Endothelial cell of umbilical vein (primary cell): ENCODE results near the gene AUTS2. TPM values are rescaled to one million over a fixed set of nuclear protein-coding genes. Genes with fewer than 3 reads are reported as not detected.

Source experiments
- BruUV-seq: library from RNA; stranded (reverse); fragments of 400-500 nt; replicated peaks from 2 replicates; lab custom pipeline; 2021; lab: Mats Ljungman, UMichigan
- CTCF ChIA-PET: fragments of 300-600, 350-600 bp; sonication (Branson Sonifier 250); formaldehyde crosslinking; loops from one replicate; lab custom pipeline; 2021; ENCODE audit warnings: antibody characterized with exemption, inconsistent platforms; lab: Charles Lee
- POLR2A ChIA-PET: fragments of 300-600, 350-600 bp; sonication (Branson Sonifier 250); formaldehyde crosslinking; loops from one replicate; lab custom pipeline; 2021; ENCODE audit warnings: antibody characterized with exemption, inconsistent platforms; lab: Charles Lee
- DNase-seq: peaks from one replicate; pipeline ENCODE4 v3.0.0-alpha.2; 2011; ENCODE audit warnings: low read depth, low spot score
- FAIRE-seq: peaks from 2 replicates; lab custom pipeline; 2011; peaks lifted over from hg19 to GRCh38; lab: Jason Lieb, UNC
- H2AFZ ChIP-seq: 2 replicates; pipeline ENCODE4 v1.6.0; 2012; ENCODE audit warnings: low read depth, low read length, control low read depth, inconsistent platforms
- H3K27ac ChIP-seq: 2 replicates; pipeline ENCODE4 v1.5.1; 2011; ENCODE audit warnings: low read depth, mild to moderate bottlenecking, control low read depth, low read length, moderate library complexity; ENCODE audit not compliant: insufficient read depth
- H3K27me3 ChIP-seq, 2 experiments: 2 replicates each; pipeline versions ENCODE4 v1.6.0 to v1.6.1; 2011; ENCODE audit warnings: low read length in 2 of 2, mixed read lengths in 1 of 2; ENCODE audit not compliant: control insufficient read depth in 2 of 2, insufficient read depth in 2 of 2
- H3K36me3 ChIP-seq, 2 experiments: 2 replicates in 1 of 2; 3 replicates in 1 of 2; pipeline ENCODE4 v1.5.1; 2011; ENCODE audit warnings: low read length in 2 of 2, mild to moderate bottlenecking in 1 of 2, moderate library complexity in 1 of 2; ENCODE audit not compliant: control insufficient read depth in 2 of 2, insufficient read depth in 2 of 2; ENCODE audit errors: extremely low read depth in 1 of 2
- H3K4me1 ChIP-seq: 3 replicates; pipeline ENCODE4 v1.5.1; 2011; ENCODE audit warnings: mild to moderate bottlenecking, low read length; ENCODE audit not compliant: control insufficient read depth, insufficient read depth; ENCODE audit errors: extremely low read depth
- H3K4me2 ChIP-seq: 2 replicates; pipeline ENCODE4 v1.6.1; 2011; ENCODE audit warnings: low read length, control low read depth, mixed read lengths; ENCODE audit not compliant: insufficient read depth
- H3K4me3 ChIP-seq, 3 experiments: fragments of 200-600 bp in 1 of 3; sonication (generic), shearing (Covaris generic) in 1 of 3; replicated peaks in 1 of 3; 2 replicates each; pipeline ENCODE4 v1.5.1; 2011 to 2016; ENCODE audit warnings: control low read depth in 3 of 3, low read length in 3 of 3, mild to moderate bottlenecking in 2 of 3, inconsistent platforms in 1 of 3, low read depth in 1 of 3, moderate library complexity in 1 of 3; ENCODE audit not compliant: insufficient read depth in 1 of 3
- H3K79me2 ChIP-seq: 2 replicates; pipeline ENCODE4 v1.6.0; 2012; ENCODE audit warnings: low read length, inconsistent platforms; ENCODE audit not compliant: control insufficient read depth, insufficient read depth
- H3K9ac ChIP-seq: replicated peaks from 2 replicates; pipeline ENCODE3; 2011; ENCODE audit warnings: low read length, control low read depth; ENCODE audit not compliant: insufficient read depth; ENCODE audit errors: extremely low read depth
- H3K9me1 ChIP-seq: replicated peaks from 3 replicates; pipeline ENCODE4 v1.6.0; 2011; ENCODE audit warnings: mild to moderate bottlenecking, low read length; ENCODE audit not compliant: control insufficient read depth, insufficient read depth; ENCODE audit errors: extremely low read depth
- H3K9me3 ChIP-seq: replicated peaks from 2 replicates; pipeline ENCODE4 v1.5.1; 2012; ENCODE audit warnings: low read length, inconsistent platforms; ENCODE audit not compliant: control insufficient read depth, insufficient read depth
- H4K20me1 ChIP-seq: replicated peaks from 2 replicates; pipeline ENCODE3; 2011; ENCODE audit warnings: mild to moderate bottlenecking, low read length; ENCODE audit not compliant: control insufficient read depth, insufficient read depth; ENCODE audit errors: extremely low read depth
- CTCF ChIP-seq, 2 donors: IDR thresholded peaks; 1 replicate in 1 of 2; 2 replicates in 1 of 2; pipeline ENCODE4 v1.5.1; 2011; ENCODE audit warnings: low read length in 2 of 2, mild to moderate bottlenecking in 2 of 2, moderate library complexity in 2 of 2, control low read depth in 1 of 2, inconsistent platforms in 1 of 2, low read depth in 1 of 2; ENCODE audit not compliant: insufficient read depth in 1 of 2; ENCODE audit errors: extremely low read depth in 1 of 2
- EZH2 ChIP-seq: IDR thresholded peaks from 2 replicates; pipeline ENCODE4 v1.6.1; 2012; ENCODE audit warnings: borderline replicate concordance, low read depth, mild to moderate bottlenecking, moderate library complexity, low read length, inconsistent platforms; ENCODE audit not compliant: severe bottlenecking
- FOS ChIP-seq: IDR thresholded peaks from 2 replicates; pipeline ENCODE4 v1.6.1; 2011; ENCODE audit warnings: mild to moderate bottlenecking, low read length, moderate library complexity, borderline replicate concordance; ENCODE audit not compliant: insufficient read depth
- GATA2 ChIP-seq: IDR thresholded peaks from 2 replicates; pipeline ENCODE4 v1.7.0; 2011; ENCODE audit warnings: low read depth, mild to moderate bottlenecking, moderate library complexity, mixed read lengths, low read length; ENCODE audit not compliant: insufficient read length, insufficient read depth
- JUN ChIP-seq: IDR thresholded peaks from 2 replicates; pipeline ENCODE4 v1.6.1; 2011; ENCODE audit warnings: borderline replicate concordance, low read depth; ENCODE audit not compliant: insufficient read length, insufficient read depth
- MAX ChIP-seq: IDR thresholded peaks from 2 replicates; pipeline ENCODE4 v1.6.1; 2011; ENCODE audit not compliant: insufficient read depth, insufficient read length
- MYC ChIP-seq: IDR thresholded peaks from one replicate; pipeline ENCODE4 v1.6.1; 2011; ENCODE audit warnings: mild to moderate bottlenecking, low read depth, low read length
- POLR2A ChIP-seq: IDR thresholded peaks from 2 replicates; pipeline ENCODE4 v1.6.1; 2012; ENCODE audit warnings: low read depth, mild to moderate bottlenecking, control low read depth, low read length
- POLR2AphosphoS5 ChIP-seq: IDR thresholded peaks from 2 replicates; pipeline ENCODE4 v1.6.1; 2012; ENCODE audit warnings: low read depth, mild to moderate bottlenecking, control low read depth, low read length, moderate library complexity; ENCODE audit not compliant: insufficient read depth
- dilution Hi-C: fragments of 300-500 bp; cut with MboI; formaldehyde crosslinking; loops from one replicate; pipeline ENCODE4 v1.15.0; 2019; ENCODE audit warnings: low sequenced_read_pairs; ENCODE audit not compliant: extremely low pct_ligation_motif_present
- intact Hi-C: fragments of 100-400 bp; cut with micrococcal nuclease; formaldehyde crosslinking; loops from one replicate; pipeline ENCODE4 v1.10.0; 2022
- polyA plus RNA-seq, 4 experiments: library from polyadenylated mRNA; depleted of rRNA in 3 of 4; stranded (reverse) in 3 of 4; unstranded in 1 of 4; fragments of >200 nt; gene quantifications; 2 replicates each; pipeline versions ENCODE4 v1.2.1 to v1.2.3, GENCODE V29; 2011 to 2012; ENCODE audit warnings: missing spikeins in 1 of 4
- total RNA-seq: library from RNA; stranded (reverse); gene quantifications from 2 replicates; pipeline ENCODE4 v1.2.3, GENCODE V29; 2021

AUTS2 gene
- total and polyA plus RNA-seq, 2 donors (not counting 3 experiments of a cell fraction or from before 2014, with no cell fraction given): 0.59 to 8.0 TPM

GRCh38 chr7:69567800-69568199, 30.5 kb upstream of the AUTS2 start:
- no peaks in the 10 kb centered on the region for H3K27me3 ChIP-seq
- H3K36me3 ChIP-seq: no peaks in the 10 kb centered on the region
- no peaks in the 10 kb centered on the region for H3K9me1 ChIP-seq
- no peaks in the 10 kb centered on the region for H3K9me3 ChIP-seq
- no peak overlapping the region for H3K27ac ChIP-seq
- FAIRE-seq: no peak
- intact Hi-C loops (no loop called here), dilution Hi-C loops (no loop called here)
- no peak overlapping the region for H3K4me3 ChIP-seq
- no peaks in the 10 kb centered on the region for H4K20me1 ChIP-seq
- ChIA-PET POLR2A (no interaction called here), CTCF (no interaction called here)
- TF ChIP-seq GATA2 (no peak), FOS (no peak), CTCF (IDR thresholded peaks at IDR 0.05; ENCODE audit: extremely low read depth in 1 of 2, insufficient read depth in 1 of 2, low read depth in 1 of 2, low read length in 2 of 2) (no peak)
- BruUV-seq: no TSS peak
- H2AFZ ChIP-seq: no peak overlapping the region
- H3K79me2 ChIP-seq: no peaks in the 10 kb centered on the region
- DNase-seq: no peak
- no peaks in the 10 kb centered on the region for H3K4me1 ChIP-seq
- H3K4me2 ChIP-seq: no peak overlapping the region
- no peak overlapping the region for H3K9ac ChIP-seq

- intact Hi-C loops: no loop called here
- no TSS peak for BruUV-seq
Measured at GRCh38 chr7:69568266-69568665, 30.0 kb upstream of the AUTS2 start.

More at GRCh38 chr7:69568266-69568665, 30.0 kb upstream of the AUTS2 start:
- TF ChIP-seq EZH2: no peak
- no peak for TF ChIP-seq CTCF (IDR thresholded peaks at IDR 0.05; ENCODE audit: extremely low read depth in 1 of 2, insufficient read depth in 1 of 2, low read depth in 1 of 2, low read length in 2 of 2)
- TF ChIP-seq JUN: no peak
- TF ChIP-seq MAX: no peak
- no peak for TF ChIP-seq FOS
- TF ChIP-seq POLR2AphosphoS5: no peak
- TF ChIP-seq GATA2: no peak
- no peak for TF ChIP-seq MYC
- no peak for TF ChIP-seq POLR2A
- H3K4me2 ChIP-seq: no peak overlapping the region
- no peak overlapping the region for H3K4me3 ChIP-seq
- H3K9ac ChIP-seq: no peak overlapping the region
- ChIA-PET CTCF (no interaction called here), POLR2A (no interaction called here)
- no peak overlapping the region for H3K27ac ChIP-seq
- FAIRE-seq (no peak), DNase-seq (no peak)
- no peaks in the 10 kb centered on the region for H3K27me3 ChIP-seq
- no peaks in the 10 kb centered on the region for H3K79me2 ChIP-seq
- no peaks in the 10 kb centered on the region for H3K9me3 ChIP-seq
- no peaks in the 10 kb centered on the region for H3K9me1 ChIP-seq
- H4K20me1 ChIP-seq: no peaks in the 10 kb centered on the region
- no peaks in the 10 kb centered on the region for H3K36me3 ChIP-seq
- no peak overlapping the region for H2AFZ ChIP-seq
- dilution Hi-C loops: no loop called here
- H3K4me1 ChIP-seq: no peaks in the 10 kb centered on the region
